GM12865 (cell line): ENCODE results near the gene EXOC3L1.

ENCODE experiments used
- DNase-seq: peaks from one replicate; pipeline ENCODE4 v3.0.0; 2010; ENCODE audit warnings: low read depth
- H3K4me3 ChIP-seq: 2 replicates; pipeline ENCODE4 v1.5.1; 2011; ENCODE audit warnings: mild to moderate bottlenecking, low read depth, low read length, control low read depth
- TF ChIP-seq, protein P1 (sequence below): IDR thresholded peaks from 2 replicates; pipeline ENCODE4 v1.5.1; 2011; ENCODE audit warnings: low read length, control low read depth, low read depth, inconsistent platforms; ENCODE audit not compliant: insufficient read depth; ENCODE audit errors: missing control alignments

The EXOC3L1 gene

DNA sequence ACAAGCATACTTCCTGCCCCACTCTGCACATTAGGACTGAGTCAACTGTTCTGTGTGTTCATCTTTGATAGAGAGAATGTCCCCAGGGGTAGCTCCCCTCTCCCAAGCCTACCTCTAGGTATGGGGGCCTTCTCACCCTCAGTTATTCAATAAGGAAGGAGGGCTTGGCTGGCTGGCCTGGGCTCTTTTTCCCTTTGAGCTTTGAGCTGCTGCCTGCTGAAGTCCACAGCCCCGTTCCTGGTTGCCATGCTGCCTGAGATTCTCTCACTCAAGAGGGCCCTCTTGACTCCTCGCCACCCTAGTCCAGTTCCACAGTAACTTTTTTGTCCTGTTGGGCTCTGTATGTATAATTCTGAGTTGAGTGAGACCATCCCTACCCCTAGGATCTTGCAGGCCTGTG, 44.2 kb downstream of the EXOC3L1 start:
- H3K4me3 ChIP-seq, result no peak overlapping the region
- no peak for DNase-seq
- TF ChIP-seq, protein P1, sequence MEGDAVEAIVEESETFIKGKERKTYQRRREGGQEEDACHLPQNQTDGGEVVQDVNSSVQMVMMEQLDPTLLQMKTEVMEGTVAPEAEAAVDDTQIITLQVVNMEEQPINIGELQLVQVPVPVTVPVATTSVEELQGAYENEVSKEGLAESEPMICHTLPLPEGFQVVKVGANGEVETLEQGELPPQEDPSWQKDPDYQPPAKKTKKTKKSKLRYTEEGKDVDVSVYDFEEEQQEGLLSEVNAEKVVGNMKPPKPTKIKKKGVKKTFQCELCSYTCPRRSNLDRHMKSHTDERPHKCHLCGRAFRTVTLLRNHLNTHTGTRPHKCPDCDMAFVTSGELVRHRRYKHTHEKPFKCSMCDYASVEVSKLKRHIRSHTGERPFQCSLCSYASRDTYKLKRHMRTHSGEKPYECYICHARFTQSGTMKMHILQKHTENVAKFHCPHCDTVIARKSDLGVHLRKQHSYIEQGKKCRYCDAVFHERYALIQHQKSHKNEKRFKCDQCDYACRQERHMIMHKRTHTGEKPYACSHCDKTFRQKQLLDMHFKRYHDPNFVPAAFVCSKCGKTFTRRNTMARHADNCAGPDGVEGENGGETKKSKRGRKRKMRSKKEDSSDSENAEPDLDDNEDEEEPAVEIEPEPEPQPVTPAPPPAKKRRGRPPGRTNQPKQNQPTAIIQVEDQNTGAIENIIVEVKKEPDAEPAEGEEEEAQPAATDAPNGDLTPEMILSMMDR, result no peak

DNA sequence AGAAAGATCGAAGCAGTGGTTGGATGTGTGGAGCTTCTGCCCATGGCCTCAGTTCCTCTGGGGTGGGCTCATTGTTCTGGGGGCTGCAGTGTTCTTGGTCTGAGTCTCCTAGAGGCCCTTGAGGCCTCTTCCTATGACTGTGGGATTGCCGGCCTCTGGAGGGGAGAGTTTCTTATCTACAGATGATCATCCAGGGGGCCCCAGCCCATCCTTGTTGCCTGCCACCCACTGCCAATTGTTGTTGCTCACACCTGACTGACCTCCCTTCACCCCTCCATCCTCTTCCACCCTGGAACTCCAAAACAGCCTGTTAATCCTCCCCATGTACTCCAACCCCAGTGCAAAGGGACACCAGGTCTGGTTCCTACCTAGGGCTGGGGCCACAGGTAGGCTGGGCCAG, 45.0 kb downstream of the EXOC3L1 start:
- TF ChIP-seq, protein P1, result no peak
- DNase-seq, result no peak
- no peak overlapping the region for H3K4me3 ChIP-seq

DNA sequence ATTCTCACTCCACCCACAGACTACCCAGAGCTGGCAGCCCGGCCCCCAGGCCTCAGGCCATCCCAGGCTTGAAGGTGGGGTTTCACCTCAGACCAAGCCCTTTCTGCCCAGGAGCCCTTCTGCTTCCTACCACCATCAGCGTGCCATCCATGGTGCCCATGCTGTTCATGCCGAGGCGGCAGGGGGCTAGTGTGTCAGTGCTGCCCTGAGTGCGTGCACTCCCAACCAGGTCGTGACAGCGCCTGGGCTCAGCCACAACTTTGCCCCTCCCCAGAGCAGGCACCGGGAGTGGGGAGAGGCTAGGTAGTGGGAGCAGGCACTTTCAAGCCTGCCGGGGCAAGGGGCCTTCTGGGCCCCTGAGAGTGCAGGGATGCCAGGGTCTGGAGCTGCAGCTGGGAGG, 47.6 kb downstream of the EXOC3L1 start:
- TF ChIP-seq, protein P1, result no peak
- DNase-seq, result no peak
- no peak overlapping the region for H3K4me3 ChIP-seq

DNA sequence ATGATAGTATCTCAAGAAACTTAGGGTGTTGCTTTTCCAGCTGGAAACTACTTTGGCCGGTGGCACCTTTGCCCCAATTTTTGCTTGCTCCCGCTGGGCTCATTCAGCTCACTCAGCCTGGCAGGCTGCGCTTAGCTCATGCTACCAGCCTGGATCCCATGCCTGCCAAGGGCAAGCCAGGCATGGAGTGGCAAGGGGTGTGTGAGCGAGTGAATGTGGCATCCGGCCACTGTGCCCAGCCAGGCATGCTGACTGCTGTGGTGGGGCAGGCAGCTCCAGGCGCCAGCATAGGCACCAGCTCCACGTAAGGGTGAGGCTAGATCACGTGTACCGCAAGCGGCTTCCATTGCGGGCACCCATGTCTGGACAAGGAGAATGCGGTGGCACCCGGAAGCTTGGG, 48.5 kb downstream of the EXOC3L1 start:
- no peak overlapping the region for H3K4me3 ChIP-seq
- TF ChIP-seq, protein P1, result no peak
- no peak for DNase-seq

DNA sequence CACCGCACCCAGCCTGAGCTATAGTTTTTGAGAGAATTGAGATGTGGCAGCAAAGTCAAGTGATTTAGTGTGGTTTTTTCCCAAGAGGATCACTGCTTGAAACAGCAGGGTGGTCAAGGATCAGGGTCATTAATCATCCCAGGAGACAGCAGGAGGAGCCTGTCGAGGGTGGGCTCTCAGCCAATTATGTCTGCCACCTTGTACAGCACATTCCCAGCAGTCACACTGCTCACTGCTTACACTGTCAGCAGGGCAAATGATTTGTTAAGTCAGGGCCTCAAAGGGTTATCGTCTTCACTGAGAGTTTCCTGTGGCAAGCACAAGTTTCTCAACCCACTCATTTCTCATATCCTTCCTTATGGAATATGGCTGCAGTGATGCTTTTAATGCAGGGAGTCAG, 52.3 kb downstream of the EXOC3L1 start:
- H3K4me3 ChIP-seq, result no peak overlapping the region
- DNase-seq, result no peak
- TF ChIP-seq, protein P1, result no peak
